Measurements from ENCODE around the gene ZNRF3. TPM values are rescaled to one million over a fixed set of nuclear protein-coding genes. Genes with fewer than 3 reads are reported as not detected.

The ZNRF3 gene
- total and polyA plus RNA-seq, 7 donors: 0.23 to 13.6 (median 8.9) TPM

DNA sequence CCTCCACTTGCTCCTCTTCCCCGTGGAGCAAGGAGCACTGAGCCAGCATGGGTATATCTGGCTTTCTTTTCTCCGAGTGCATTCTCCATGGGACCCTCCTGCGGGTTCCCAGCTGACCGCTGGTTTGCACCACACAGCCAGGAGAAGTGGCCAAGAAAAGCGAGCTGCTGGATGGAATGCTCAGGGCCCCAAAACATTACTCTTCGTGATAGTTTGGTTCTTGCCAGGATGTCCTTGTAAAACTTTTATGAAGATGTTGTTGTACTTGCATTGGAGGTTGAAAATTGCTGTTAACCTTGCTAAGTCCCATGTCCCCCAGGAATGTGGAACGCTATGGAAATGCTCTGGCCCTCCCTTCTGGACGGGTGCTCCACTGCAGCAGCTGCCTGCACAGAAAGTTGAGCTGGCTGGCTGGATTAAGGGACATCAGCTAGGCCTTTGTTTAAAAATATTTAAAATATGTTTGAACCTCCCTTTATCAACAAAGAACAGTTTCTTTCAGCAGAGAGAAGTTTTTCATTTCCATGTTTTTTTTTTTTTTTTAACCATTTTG, 68.7 kb downstream of the ZNRF3 start:
- intact Hi-C loops (cut with DNase I): loop anchor here (2.0 to 5.0 kb wide), 3 partner anchors 35 to 97 kb away; no protein-coding TSS in a partner anchor
- DNase-seq: peak; percentile 82
- Histone ChIP-seq H3K27me3 (no peaks in the 10 kb centered on the region), H3K36me3 (no peaks in the 10 kb centered on the region), H3K9me3 (peaks cover 0 to under 1% (median 0%) of the 10 kb centered on the region in 4 donors), H3K4me1 (peaks cover 0 to 65% (median 58%) of the 10 kb centered on the region in 4 donors), H3K27ac (peak overlapping the region; percentile 58 to 73 (median 68)), H3K4me3 (no peak overlapping the region)
- TF ChIP-seq, protein P1, sequence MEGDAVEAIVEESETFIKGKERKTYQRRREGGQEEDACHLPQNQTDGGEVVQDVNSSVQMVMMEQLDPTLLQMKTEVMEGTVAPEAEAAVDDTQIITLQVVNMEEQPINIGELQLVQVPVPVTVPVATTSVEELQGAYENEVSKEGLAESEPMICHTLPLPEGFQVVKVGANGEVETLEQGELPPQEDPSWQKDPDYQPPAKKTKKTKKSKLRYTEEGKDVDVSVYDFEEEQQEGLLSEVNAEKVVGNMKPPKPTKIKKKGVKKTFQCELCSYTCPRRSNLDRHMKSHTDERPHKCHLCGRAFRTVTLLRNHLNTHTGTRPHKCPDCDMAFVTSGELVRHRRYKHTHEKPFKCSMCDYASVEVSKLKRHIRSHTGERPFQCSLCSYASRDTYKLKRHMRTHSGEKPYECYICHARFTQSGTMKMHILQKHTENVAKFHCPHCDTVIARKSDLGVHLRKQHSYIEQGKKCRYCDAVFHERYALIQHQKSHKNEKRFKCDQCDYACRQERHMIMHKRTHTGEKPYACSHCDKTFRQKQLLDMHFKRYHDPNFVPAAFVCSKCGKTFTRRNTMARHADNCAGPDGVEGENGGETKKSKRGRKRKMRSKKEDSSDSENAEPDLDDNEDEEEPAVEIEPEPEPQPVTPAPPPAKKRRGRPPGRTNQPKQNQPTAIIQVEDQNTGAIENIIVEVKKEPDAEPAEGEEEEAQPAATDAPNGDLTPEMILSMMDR (IDR thresholded peaks at IDR 0.05): peak in 2 of 4 experiments; percentile 27 to 42
- TF ChIP-seq POLR2A (IDR thresholded peaks at IDR 0.05) (no peak), POLR2AphosphoS5 (IDR thresholded peaks at IDR 0.05) (peak; percentile 42 to 69 (median 64)), EP300 (IDR thresholded peaks at IDR 0.05) (peak in 1 of 4 donors; percentile 56)
- WGBS, 2 donors: 63 to 72% methylated on average over 8 of the region's 8 CpGs

DNA sequence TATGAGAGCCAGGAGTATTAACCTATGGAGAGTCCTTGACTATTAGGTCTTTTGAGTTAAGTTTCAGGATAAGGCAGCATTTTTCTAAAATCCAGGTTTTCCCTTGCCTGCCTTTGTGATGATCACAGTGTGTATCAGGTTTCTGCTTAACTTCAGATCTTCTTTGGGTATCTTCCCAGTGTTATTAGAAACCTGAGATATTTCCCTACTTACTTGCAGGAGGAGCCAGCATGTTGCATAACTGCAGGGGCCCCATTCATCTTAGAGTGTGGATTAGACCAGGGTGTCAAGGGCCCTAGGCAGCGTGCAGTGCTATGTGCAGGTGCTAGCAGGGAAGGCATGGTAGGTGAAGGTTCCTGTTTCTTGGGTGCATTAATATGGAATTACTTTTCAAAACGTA, 69.5 kb downstream of the ZNRF3 start:
- WGBS, 2 donors: 75 to 78% methylated on average over 2 of the region's 2 CpGs
- intact Hi-C loops (cut with DNase I): loop anchor here (1.0 to 5.0 kb wide), 3 partner anchors 36 to 98 kb away; partner anchors contain the start of gene ZNRF3
- no peaks in the 10 kb centered on the region for H3K36me3 ChIP-seq
- peaks cover 0 to 73% (median 66%) of the 10 kb centered on the region in 4 donors for H3K4me1 ChIP-seq
- H3K4me3 ChIP-seq: no peak overlapping the region
- H3K27me3 ChIP-seq: no peaks in the 10 kb centered on the region
- TF ChIP-seq POLR2A (IDR thresholded peaks at IDR 0.05) (no peak), POLR2AphosphoS5 (IDR thresholded peaks at IDR 0.05) (no peak)
- TF ChIP-seq, protein P1 (IDR thresholded peaks at IDR 0.05): no peak
- H3K9me3 ChIP-seq: no peaks in the 10 kb centered on the region
- no peak for DNase-seq
- H3K27ac ChIP-seq: peak overlapping the region; percentile 19 to 73 (median 63)

DNA sequence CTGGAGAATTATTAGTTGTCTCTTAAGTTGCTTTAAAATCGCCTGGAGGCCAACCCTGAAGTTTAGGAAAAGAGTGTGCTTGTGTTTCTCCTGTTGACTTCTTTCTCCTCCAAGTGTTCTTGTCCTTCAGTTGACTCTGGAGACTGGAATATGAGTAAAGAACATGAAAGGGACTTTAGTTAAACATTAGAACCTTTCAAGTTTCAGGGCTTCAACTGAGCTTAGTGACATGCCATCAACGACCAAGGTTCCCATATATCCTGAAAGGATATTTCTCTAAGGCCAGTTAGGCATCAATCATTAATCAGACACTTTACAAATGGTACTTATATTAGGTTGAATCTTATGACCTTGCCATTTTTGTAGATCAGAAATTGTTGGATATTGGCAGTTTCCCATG, 70.0 kb downstream of the ZNRF3 start:
- no peak overlapping the region for H3K4me3 ChIP-seq
- H3K36me3 ChIP-seq: no peaks in the 10 kb centered on the region
- 67 to 78% methylated on average over 2 of the region's 2 CpGs for WGBS, 2 donors
- intact Hi-C loops (cut with DNase I): loop anchor here (1.0 to 5.0 kb wide), 3 partner anchors 36 to 99 kb away; partner anchors contain the start of gene ZNRF3
- H3K4me1 ChIP-seq: peaks cover 0 to 78% (median 71%) of the 10 kb centered on the region in 4 donors
- H3K9me3 ChIP-seq: no peaks in the 10 kb centered on the region
- DNase-seq: no peak
- TF ChIP-seq POLR2A (IDR thresholded peaks at IDR 0.05) (no peak), EP300 (IDR thresholded peaks at IDR 0.05) (no peak), POLR2AphosphoS5 (IDR thresholded peaks at IDR 0.05) (no peak)
- TF ChIP-seq, protein P1 (IDR thresholded peaks at IDR 0.05): no peak
- no peaks in the 10 kb centered on the region for H3K27me3 ChIP-seq
- H3K27ac ChIP-seq: peak overlapping the region; percentile 19 to 73 (median 63)

DNA sequence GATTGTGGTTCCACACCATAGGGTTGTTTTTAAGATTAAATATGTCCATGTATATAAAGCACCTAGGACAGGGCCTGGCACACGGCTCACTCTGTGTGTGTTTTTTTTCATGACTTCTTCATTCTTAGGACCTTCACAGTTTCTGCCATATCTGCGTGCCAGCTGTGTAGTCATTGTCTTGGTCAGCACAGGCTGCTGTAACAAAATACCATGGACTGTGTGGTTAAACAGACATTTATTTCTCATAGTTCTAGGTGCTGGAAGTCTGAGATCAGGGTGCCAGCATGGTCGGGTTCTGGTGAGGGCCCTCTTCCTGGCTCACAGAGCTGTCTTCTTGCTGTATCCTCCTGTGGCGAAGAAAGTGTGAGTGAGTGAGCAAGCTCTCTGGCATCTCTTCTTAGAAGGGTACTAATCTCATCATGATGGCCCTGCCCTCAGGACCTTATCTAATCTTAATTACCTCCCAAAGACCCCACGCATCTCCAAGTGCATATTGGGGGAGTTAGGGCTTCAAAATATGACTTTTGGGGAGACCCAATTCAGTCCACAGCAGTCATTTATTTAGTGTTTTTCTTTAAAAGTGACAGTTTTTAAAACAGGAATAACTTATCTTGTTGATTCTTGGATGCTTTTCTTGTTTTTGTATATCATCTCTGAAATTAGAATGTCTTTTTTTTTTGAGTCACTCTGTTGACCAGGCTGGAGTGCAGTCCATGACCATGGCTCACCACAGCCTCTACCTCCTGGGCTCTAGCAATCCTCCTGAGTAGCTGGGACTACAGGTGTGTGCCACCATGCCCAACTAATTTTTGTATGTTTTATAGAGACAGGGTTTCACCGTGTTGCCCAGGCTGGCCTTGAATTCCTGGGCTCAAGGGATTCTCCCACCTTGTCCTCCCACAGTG, 70.9 kb downstream of the ZNRF3 start:
- intact Hi-C loops (cut with DNase I): loop anchor here (1.0 to 5.0 kb wide), 3 partner anchors 37 to 99 kb away; partner anchors contain the start of gene ZNRF3
- Histone ChIP-seq H3K4me3 (no peak overlapping the region), H3K4me1 (peaks cover 0 to 85% (median 79%) of the 10 kb centered on the region in 4 donors), H3K27ac (peak overlapping the region; percentile 19 to 73 (median 63)), H3K9me3 (no peaks in the 10 kb centered on the region), H3K36me3 (no peaks in the 10 kb centered on the region), H3K27me3 (no peaks in the 10 kb centered on the region)
- no peak for TF ChIP-seq POLR2A (IDR thresholded peaks at IDR 0.05)
- 91 to 93% methylated on average over 6 of the region's 6 CpGs for WGBS, 2 donors
- DNase-seq: no peak

DNA sequence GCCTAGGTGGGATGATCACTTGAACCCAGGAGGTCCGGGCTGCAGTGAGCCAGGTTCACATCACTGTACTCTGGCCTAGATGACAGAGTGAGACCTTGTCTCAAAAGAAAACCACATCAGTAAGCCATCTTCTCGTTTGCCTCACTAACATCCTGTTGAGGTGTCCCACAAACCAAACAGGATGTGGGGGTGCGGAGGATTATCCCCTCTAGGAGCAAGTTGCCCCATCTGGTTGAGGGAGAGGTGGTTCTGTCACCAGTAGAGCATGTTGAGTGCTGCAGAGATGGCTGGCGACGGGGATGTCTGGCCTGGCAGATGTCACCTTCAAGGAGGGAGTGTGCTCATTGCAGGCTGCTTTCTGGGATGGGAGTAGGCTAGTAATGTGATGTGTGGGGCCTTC, 72.4 kb downstream of the ZNRF3 start:
- H3K4me3 ChIP-seq: no peak overlapping the region
- no peak for TF ChIP-seq POLR2A (IDR thresholded peaks at IDR 0.05)
- no peak for TF ChIP-seq EP300 (IDR thresholded peaks at IDR 0.05)
- no peak for TF ChIP-seq POLR2AphosphoS5 (IDR thresholded peaks at IDR 0.05)
- TF ChIP-seq, protein P1 (IDR thresholded peaks at IDR 0.05): no peak
- peaks cover 0 to 78% (median 72%) of the 10 kb centered on the region in 4 donors for H3K4me1 ChIP-seq
- no peaks in the 10 kb centered on the region for H3K36me3 ChIP-seq
- H3K27ac ChIP-seq: peak overlapping the region in 2 of 4 donors; percentile 68 to 73
- no peaks in the 10 kb centered on the region for H3K27me3 ChIP-seq
- intact Hi-C loops (cut with DNase I): no loop called here
- WGBS, 2 donors: 48 to 74% methylated on average over 5 of the region's 5 CpGs
- H3K9me3 ChIP-seq: no peaks in the 10 kb centered on the region
- no peak for DNase-seq
